T-helper 1 cell (primary cell): Measurements from ENCODE around the gene KHK.
"Not testable (repeated sequence)": the region's sequence is repeated elsewhere in the genome, so short reads cannot be mapped to it uniquely, and the experiment has no call there.

Source experiments
- DNase-seq, 5 donors: peaks; one replicate each; pipeline ENCODE4 v3.0.0-alpha.2; 2012 to 2020

Gene KHK

GRCh38 chr2:27060323-27060722 is 26.2 kb upstream of the KHK start:
- no peak for DNase-seq

GRCh38 chr2:27065128-27065527 is 21.4 kb upstream of the KHK start:
- no peak for DNase-seq

GRCh38 chr2:27067385-27067784 is 19.2 kb upstream of the KHK start:
- no peak for DNase-seq

- DNase-seq: no peak
Measured at GRCh38 chr2:27069436-27069835, 17.1 kb upstream of the KHK start.

- DNase-seq: no peak
Measured at GRCh38 chr2:27069961-27070618, 16.5 kb upstream of the KHK start.

GRCh38 chr2:27070653-27071276 is 15.8 kb upstream of the KHK start:
- no peak for DNase-seq

GRCh38 chr2:27071277-27071989 is 15.1 kb upstream of the KHK start, which contains the start of gene OST4:
Gene OST4 (minus strand): TSS chr2:27071654.
- DNase-seq: peak; percentile 79 to 92 (median 83)

- peak in 1 of 5 donors; percentile 11 for DNase-seq
Measured at GRCh38 chr2:27071990-27072830, 14.4 kb upstream of the KHK start.

GRCh38 chr2:27072920-27073319 is 13.7 kb upstream of the KHK start:
- DNase-seq: no peak

- no peak for DNase-seq
Measured at GRCh38 chr2:27073782-27074181, 12.8 kb upstream of the KHK start.

- peak in 3 of 5 donors; percentile 49 to 51 (median 51) for DNase-seq
Measured at GRCh38 chr2:27074738-27075565, 11.6 kb upstream of the KHK start.

- not testable (repeated sequence) for DNase-seq
Measured at GRCh38 chr2:27075566-27075871, 11.1 kb upstream of the KHK start.

GRCh38 chr2:27076323-27076722 is 10.2 kb upstream of the KHK start:
- DNase-seq: no peak

GRCh38 chr2:27077231-27077630 is 9.3 kb upstream of the KHK start:
- DNase-seq: no peak

GRCh38 chr2:27078267-27079194 is 8.0 kb upstream of the KHK start, which contains the start of gene EMILIN1:
Gene EMILIN1 (plus strand): TSS chr2:27078615. CDS start chr2:27079066, 451 bp downstream.
- no peak for DNase-seq

GRCh38 chr2:27079233-27080139 is 7.1 kb upstream of the KHK start:
- DNase-seq: no peak

- no peak for DNase-seq
Measured at GRCh38 chr2:27080140-27080469, 6.5 kb upstream of the KHK start.

- no peak for DNase-seq
Measured at GRCh38 chr2:27080603-27080936, 6.0 kb upstream of the KHK start.

- no peak for DNase-seq
Measured at GRCh38 chr2:27081984-27082772, 4.4 kb upstream of the KHK start.
